HepG2 (cell line): ENCODE measurements around the gene MC1R. TPM values are rescaled to one million over a fixed set of nuclear protein-coding genes. Genes with fewer than 3 reads are reported as not detected.
A peak's percentile ranks its signal among the peaks of the same experiment; 100 is the strongest.

Experiments
- AHR ChIP-seq: IDR thresholded peaks from 2 replicates; pipeline ENCODE4 v1.6.1; 2018; ENCODE audit warnings: missing genetic modification reagents, missing compliant biosample characterization
- CAMTA2 ChIP-seq: sonication (generic); formaldehyde crosslinking; IDR thresholded peaks from 2 replicates; pipeline ENCODE4 v1.4.0; 2020; ENCODE audit warnings: mild to moderate bottlenecking, missing genetic modification reagents, borderline replicate concordance
- DR1 ChIP-seq: sonication (generic); formaldehyde crosslinking; IDR thresholded peaks from 2 replicates; pipeline ENCODE4 v1.8.0; 2021; ENCODE audit warnings: mild to moderate bottlenecking, missing genetic modification reagents, inconsistent platforms
- EP300 ChIP-seq, 3 experiments: sonication (generic) in 1 of 3; formaldehyde crosslinking in 1 of 3; IDR thresholded peaks; 2 replicates each; pipeline versions ENCODE4 v1.5.1 to v1.6.1; 2011 to 2020; ENCODE audit warnings: low read depth in 2 of 3, low read length in 2 of 3, borderline replicate concordance in 1 of 3, improper control_type of control experiment in 1 of 3, mild to moderate bottlenecking in 1 of 3, missing genetic modification reagents in 1 of 3, moderate library complexity in 1 of 3
- FOXO1 ChIP-seq: sonication (generic); formaldehyde crosslinking; IDR thresholded peaks from 2 replicates; pipeline ENCODE4 v1.4.0; 2020; ENCODE audit warnings: missing genetic modification reagents
- HDAC2 ChIP-seq: sonication (generic); formaldehyde crosslinking; IDR thresholded peaks from 2 replicates; pipeline ENCODE4 v1.4.0; 2020; ENCODE audit warnings: missing genetic modification reagents
- MYNN ChIP-seq: sonication (generic); formaldehyde crosslinking; IDR thresholded peaks from 2 replicates; pipeline ENCODE4 v1.4.0; 2020; ENCODE audit warnings: mild to moderate bottlenecking, low read depth, missing genetic modification reagents
- PRMT3 ChIP-seq: sonication (generic); formaldehyde crosslinking; IDR thresholded peaks from 2 replicates; pipeline ENCODE4 v1.8.1; 2022; ENCODE audit warnings: low read depth, mild to moderate bottlenecking, moderate library complexity, missing genetic modification reagents, borderline replicate concordance
- REXO4 ChIP-seq: sonication (generic); formaldehyde crosslinking; IDR thresholded peaks from 2 replicates; pipeline ENCODE4 v1.8.0; 2022; ENCODE audit warnings: missing genetic modification reagents, mild to moderate bottlenecking, borderline replicate concordance
- SKI ChIP-seq: fragments of 450-650 bp; IDR thresholded peaks from one replicate; pipeline ENCODE4 v1.6.1; 2018; ENCODE audit warnings: mild to moderate bottlenecking; ENCODE audit not compliant: partially characterized antibody
- TCF12 ChIP-seq, 2 experiments: fragments of 450-650 bp in 1 of 2; sonication (generic) in 1 of 2; formaldehyde crosslinking in 1 of 2; IDR thresholded peaks; 2 replicates each; pipeline versions ENCODE4 v1.6.1 to v1.8.0; 2017 to 2022; ENCODE audit warnings: antibody characterized with exemption in 1 of 2, mild to moderate bottlenecking in 1 of 2, missing genetic modification reagents in 1 of 2, moderate library complexity in 1 of 2
- ZFP62 ChIP-seq: sonication (generic); formaldehyde crosslinking; IDR thresholded peaks from 2 replicates; pipeline ENCODE4 v1.4.0; 2020; ENCODE audit warnings: missing genetic modification reagents
- ZNF256 ChIP-seq: sonication (generic); formaldehyde crosslinking; conservative IDR thresholded peaks from 2 replicates; pipeline ENCODE4 v1.4.0; 2020; ENCODE audit warnings: missing genetic modification reagents
- ZNF740 ChIP-seq: sonication (generic); formaldehyde crosslinking; IDR thresholded peaks from 2 replicates; pipeline ENCODE4 v1.4.0; 2020; ENCODE audit warnings: missing genetic modification reagents
- polyA plus RNA-seq, 8 experiments: library from polyadenylated mRNA; depleted of rRNA in 3 of 8; stranded (reverse) in 7 of 8; unstranded in 1 of 8; fragments of >200 nt; fragmentation: Illumina TruSeq in 4 of 8; extraction: Trizol in 4 of 8; gene quantifications; 2 replicates each; pipeline versions ENCODE4 v1.2.1 to v1.2.3, GENCODE V29; 2011 to 2016; ENCODE audit warnings: low read depth in 4 of 8, missing spikeins in 1 of 8, mixed read lengths in 1 of 8; ENCODE audit not compliant: insufficient read depth in 1 of 8
- total RNA-seq, 5 experiments: library from RNA; depleted of rRNA; stranded (reverse); fragments of >200 nt; fragmentation: Illumina TruSeq; extraction: Trizol; gene quantifications; 2 replicates each; pipeline ENCODE4 v1.2.3, GENCODE V29; 2016; ENCODE audit warnings: low read depth in 1 of 5
- TF ChIP-seq, protein P1 (sequence below): sonication (generic); formaldehyde crosslinking; IDR thresholded peaks from 2 replicates; pipeline ENCODE4 v1.5.0; 2020; ENCODE audit warnings: mild to moderate bottlenecking, missing genetic modification reagents
- TF ChIP-seq, protein P2 (sequence below): sonication (generic); formaldehyde crosslinking; IDR thresholded peaks from 2 replicates; pipeline ENCODE4 v1.4.0; 2020; ENCODE audit warnings: missing genetic modification reagents
- TF ChIP-seq, protein P3 (sequence below): sonication (generic); formaldehyde crosslinking; IDR thresholded peaks from 2 replicates; pipeline ENCODE4 v1.5.0; 2020; ENCODE audit warnings: missing genetic modification reagents, mild to moderate bottlenecking, borderline replicate concordance

Gene MC1R
- total and polyA plus RNA-seq, 2 of the 13 experiments (the other 11 are each of a cell fraction or from before 2014, with no cell fraction given), result 9.1 to 14.8 TPM

- TF ChIP-seq, protein P1, sequence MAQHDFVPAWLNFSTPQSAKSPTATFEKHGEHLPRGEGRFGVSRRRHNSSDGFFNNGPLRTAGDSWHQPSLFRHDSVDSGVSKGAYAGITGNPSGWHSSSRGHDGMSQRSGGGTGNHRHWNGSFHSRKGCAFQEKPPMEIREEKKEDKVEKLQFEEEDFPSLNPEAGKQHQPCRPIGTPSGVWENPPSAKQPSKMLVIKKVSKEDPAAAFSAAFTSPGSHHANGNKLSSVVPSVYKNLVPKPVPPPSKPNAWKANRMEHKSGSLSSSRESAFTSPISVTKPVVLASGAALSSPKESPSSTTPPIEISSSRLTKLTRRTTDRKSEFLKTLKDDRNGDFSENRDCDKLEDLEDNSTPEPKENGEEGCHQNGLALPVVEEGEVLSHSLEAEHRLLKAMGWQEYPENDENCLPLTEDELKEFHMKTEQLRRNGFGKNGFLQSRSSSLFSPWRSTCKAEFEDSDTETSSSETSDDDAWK (CRISPR knock-in tag), result no peak
- TF ChIP-seq HDAC2 (peak; percentile 12; the same call in 1 of the 2 replicates), ZNF256 (CRISPR knock-in tag) (peak; percentile 96), EP300 (IDR thresholded peaks at IDR 0.05; ENCODE audit: low read depth in 2 of 2, low read length in 2 of 2) (no peak; a peak in 2 of 4 replicates), EP300 (CRISPR knock-in tag; IDR thresholded peaks at IDR 0.05; ENCODE audit: borderline replicate concordance) (no peak; the same call in 1 of the 2 replicates), CAMTA2 (peak; percentile 98), SKI (peak; percentile 73), ZFP62 (no peak), AHR (CRISPR knock-in tag) (peak; percentile 68; the same call in 1 of the 2 replicates), MYNN (CRISPR knock-in tag) (no peak; the same call in 1 of the 2 replicates), ZNF740 (CRISPR knock-in tag) (0 out of 2 replicates have a peak, but pooled peaks have one; percentile 40), FOXO1 (CRISPR knock-in tag) (peak; percentile 61), DR1 (CRISPR knock-in tag) (peak; percentile 86), TCF12 (IDR thresholded peaks at IDR 0.05) (no peak), TCF12 (CRISPR knock-in tag; IDR thresholded peaks at IDR 0.05) (peak; percentile 48; the same call in 1 of the 2 replicates), PRMT3 (CRISPR knock-in tag) (peak; percentile 98; the same call in 1 of the 2 replicates), REXO4 (CRISPR knock-in tag) (peak; percentile 87; the same call in 1 of the 2 replicates)
- TF ChIP-seq, protein P2, sequence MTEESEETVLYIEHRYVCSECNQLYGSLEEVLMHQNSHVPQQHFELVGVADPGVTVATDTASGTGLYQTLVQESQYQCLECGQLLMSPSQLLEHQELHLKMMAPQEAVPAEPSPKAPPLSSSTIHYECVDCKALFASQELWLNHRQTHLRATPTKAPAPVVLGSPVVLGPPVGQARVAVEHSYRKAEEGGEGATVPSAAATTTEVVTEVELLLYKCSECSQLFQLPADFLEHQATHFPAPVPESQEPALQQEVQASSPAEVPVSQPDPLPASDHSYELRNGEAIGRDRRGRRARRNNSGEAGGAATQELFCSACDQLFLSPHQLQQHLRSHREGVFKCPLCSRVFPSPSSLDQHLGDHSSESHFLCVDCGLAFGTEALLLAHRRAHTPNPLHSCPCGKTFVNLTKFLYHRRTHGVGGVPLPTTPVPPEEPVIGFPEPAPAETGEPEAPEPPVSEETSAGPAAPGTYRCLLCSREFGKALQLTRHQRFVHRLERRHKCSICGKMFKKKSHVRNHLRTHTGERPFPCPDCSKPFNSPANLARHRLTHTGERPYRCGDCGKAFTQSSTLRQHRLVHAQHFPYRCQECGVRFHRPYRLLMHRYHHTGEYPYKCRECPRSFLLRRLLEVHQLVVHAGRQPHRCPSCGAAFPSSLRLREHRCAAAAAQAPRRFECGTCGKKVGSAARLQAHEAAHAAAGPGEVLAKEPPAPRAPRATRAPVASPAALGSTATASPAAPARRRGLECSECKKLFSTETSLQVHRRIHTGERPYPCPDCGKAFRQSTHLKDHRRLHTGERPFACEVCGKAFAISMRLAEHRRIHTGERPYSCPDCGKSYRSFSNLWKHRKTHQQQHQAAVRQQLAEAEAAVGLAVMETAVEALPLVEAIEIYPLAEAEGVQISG (CRISPR knock-in tag), result 0 out of 2 replicates have a peak, but pooled peaks have one; percentile 71
- TF ChIP-seq, protein P3, sequence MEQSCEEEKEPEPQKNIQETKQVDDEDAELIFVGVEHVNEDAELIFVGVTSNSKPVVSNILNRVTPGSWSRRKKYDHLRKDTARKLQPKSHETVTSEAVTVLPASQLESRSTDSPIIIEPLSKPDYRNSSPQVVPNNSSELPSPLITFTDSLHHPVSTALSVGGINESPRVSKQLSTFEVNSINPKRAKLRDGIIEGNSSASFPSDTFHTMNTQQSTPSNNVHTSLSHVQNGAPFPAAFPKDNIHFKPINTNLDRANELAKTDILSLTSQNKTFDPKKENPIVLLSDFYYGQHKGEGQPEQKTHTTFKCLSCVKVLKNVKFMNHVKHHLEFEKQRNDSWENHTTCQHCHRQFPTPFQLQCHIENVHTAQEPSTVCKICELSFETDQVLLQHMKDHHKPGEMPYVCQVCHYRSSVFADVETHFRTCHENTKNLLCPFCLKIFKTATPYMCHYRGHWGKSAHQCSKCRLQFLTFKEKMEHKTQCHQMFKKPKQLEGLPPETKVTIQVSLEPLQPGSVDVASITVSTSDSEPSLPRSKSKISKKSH (CRISPR knock-in tag), result peak; percentile 97
Observed at GRCh38 chr16:89873109-89873971, 45.3 kb upstream of the MC1R start, which contains the start of gene TCF25 (continued).
